Measurements from ENCODE around the gene CHPF.

Gene CHPF

GRCh38 chr2:219551441-219552381, 8.1 kb upstream of the CHPF start:
- DNase-seq = no peak

- DNase-seq = no peak
Measured at GRCh38 chr2:219549619-219550018, 6.0 kb upstream of the CHPF start.

GRCh38 chr2:219548990-219549389, 5.4 kb upstream of the CHPF start:
- DNase-seq = no peak

GRCh38 chr2:219547621-219548020, 4.0 kb upstream of the CHPF start:
- DNase-seq = no peak

- DNase-seq = no peak
Measured at GRCh38 chr2:219545943-219546352, 2.3 kb upstream of the CHPF start.

DNA sequence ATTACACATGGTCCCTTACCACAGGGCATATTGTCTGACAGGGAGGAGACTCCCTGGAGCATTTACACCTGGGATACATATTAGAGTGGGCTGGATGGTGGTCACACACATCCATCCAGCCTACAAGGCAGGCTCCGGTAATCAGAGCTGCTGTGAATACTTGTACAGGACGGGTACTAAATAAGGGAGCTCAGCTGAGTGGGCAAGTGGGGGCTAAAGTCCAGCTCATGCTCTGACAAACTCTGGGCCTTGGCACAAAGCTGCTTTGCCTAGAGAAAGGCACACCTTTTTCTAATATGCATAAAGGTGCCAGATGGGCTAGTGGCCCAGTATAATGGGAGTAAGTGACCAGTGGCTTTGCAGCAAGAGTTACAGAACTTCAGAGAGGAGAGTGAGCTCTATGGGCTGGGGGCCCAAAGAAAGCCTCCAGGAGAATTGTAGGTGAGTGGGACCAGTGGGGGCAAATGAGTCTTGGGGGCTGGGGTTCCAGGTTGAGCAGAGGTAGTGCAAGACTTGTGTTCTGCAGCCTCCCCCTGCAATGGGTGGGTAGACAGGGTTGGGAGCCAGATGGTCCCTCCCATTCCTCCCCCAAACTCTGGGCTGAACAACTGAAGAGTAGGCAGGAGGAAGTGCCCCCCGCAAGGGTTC, 1.8 kb upstream of the CHPF start:
- no peak for DNase-seq

- no peak for DNase-seq
Measured at GRCh38 chr2:219544567-219544966, 958 bp upstream of the CHPF start.

- no peak for DNase-seq
Measured at GRCh38 chr2:219542931-219543595, 546 bp downstream of the CHPF start.

- peak; percentile 52 for DNase-seq
Measured at GRCh38 chr2:219541611-219542180, 1.9 kb downstream of the CHPF start.

GRCh38 chr2:219540784-219541504, 2.7 kb downstream of the CHPF start:
- DNase-seq = no peak

DNA sequence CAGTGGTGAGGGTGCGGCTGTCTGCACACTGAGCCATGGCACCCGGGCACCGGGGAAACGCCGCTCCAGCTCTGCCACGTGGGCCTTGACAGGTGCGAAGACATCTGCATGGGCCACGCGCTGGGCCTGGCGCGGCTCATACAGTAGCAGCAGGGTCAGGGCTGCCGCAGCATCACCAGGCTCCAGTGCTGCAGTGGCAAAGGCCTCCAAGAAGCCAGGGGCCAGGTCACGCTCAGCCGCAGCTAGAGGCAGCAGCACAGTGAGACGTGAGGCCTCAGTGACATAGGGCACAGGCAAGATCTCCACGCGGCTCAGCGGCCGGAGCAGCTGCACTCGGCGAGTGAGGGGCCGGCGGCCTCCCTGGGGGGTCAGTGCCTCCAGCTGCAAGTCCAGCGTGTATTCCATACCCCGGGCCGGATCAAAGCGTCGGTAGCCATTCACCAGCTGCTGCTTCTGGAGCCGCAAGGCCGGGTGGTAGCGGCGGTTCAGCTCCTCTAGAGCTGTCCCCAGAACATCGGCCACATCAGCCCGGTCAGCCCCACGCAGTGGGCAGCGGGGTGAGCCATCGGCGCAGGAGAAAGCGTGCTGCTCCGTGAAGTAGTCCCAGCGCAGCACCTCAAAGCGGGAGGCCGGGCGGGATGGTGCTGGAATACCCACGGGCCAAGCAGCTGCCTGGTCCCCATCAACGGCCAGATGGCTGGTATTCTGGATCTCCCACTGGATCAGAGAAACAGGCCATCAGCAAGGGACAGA, 3.5 kb downstream of the CHPF start:
- no peak for DNase-seq

DNA sequence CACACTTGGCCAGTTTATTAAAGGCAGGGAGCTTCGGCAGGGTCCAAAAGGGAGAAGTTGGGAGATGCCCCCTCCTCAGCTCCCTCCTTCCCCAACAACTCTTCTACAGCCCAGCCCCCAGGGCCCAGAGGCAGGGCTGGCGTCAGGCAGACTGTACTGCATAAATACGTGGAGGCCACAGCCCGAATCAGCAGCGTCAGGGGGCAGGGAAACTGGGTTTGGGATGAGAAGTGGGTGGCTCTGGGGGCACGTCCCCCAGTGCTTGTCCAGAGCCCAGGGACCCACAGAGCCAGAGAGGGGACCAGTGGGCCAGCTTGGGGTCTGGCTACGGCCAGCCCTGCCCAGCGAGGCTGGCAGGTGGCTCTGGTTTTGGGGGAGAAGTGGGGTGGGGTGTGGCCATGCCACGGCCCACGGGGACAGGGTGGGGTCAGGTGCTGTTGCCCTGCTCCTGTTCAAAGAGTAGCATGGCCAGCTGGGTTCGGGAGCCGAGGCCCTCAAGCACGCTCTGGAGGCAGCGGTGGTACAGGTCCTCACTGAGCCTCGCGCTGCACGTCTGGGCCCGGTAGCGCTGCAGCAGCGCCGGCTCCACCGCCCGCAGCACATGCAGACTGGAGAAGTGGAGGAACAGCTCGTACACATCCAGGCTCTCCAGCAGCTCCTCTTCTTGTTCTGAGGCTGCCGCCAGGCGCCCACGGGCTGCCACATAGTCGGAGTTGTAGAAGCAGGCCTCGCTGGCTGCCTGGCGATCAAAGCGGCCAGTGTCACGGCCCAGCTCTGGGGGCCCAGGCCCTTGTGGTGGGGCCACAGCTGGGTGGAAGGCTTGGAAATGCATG, 4.4 kb downstream of the CHPF start:
- no peak for DNase-seq

- DNase-seq = no peak
Measured at GRCh38 chr2:219538504-219538951, 5.1 kb downstream of the CHPF start.

- no peak for DNase-seq
Measured at GRCh38 chr2:219537657-219538488, 5.7 kb downstream of the CHPF start.

GRCh38 chr2:219536967-219537366, 6.6 kb downstream of the CHPF start:
- DNase-seq = no peak

DNA sequence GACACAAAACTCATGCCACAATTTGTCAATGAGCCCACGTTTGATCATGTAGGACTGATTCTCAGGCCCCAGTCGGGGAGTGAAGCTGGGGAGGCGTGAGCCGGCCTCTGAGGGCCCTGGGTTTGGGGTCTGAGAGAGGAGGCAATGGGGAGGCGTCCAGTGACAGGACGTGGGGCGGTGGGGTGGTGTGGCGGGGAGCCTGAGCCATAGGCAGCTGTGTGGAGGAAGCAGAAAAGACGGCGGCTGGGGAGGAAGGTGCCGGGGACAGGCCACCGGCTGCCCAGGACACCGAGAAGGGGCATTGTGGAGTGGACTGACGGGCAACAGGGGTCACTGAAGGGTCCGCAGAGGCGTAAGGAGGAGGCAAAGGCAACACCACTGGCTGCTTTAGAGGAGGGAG, 7.2 kb downstream of the CHPF start:
- DNase-seq = no peak

DNA sequence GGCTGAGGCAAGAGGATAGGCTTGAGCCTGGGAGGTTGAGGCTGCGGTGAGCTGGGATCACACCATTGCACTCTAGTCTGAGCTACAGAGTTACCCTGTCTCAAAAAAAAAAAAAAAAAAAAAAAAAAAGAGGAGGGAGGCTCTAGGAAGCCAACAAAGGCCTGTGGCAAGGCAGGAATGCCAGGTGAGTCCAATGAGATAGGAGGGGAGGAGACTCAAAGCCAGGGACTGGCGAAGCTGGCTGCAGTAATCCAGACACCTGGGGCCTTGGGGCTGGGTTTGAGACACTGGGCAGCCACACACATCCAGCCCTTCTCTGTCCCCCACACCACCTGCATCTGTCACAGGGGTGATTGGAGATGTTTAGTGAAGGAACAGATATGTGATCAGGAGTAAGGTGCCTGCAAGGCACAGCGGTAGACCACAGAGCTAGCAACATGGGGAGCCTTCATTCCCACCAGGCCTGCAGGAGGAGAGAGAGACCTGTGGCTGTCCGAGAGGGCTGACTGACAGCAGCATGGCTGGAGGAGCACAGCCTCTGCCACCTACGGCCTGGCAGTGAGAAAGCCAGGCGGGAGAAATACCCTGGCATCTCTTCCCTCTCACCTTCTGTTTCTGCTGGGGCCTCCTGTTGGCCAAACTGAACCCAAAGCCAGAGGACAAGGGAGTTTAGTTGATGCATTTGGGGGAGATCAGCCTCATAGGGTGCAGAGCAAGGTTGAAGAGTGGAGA, 9.5 kb downstream of the CHPF start:
- no peak for DNase-seq

- DNase-seq = no peak
Measured at GRCh38 chr2:219532378-219532649, 11.3 kb downstream of the CHPF start.

GRCh38 chr2:219531639-219532377, 11.8 kb downstream of the CHPF start:
- DNase-seq = no peak

Data from inflammatory macrophage treated with lipopolysaccharide for 4 hours (primary cell).